OCI-LY3 (cell line): ENCODE measurements around the gene DDX39B.
A peak's percentile ranks its signal among the peaks of the same experiment; 100 is the strongest.

Experiments used
- H2AFZ ChIP-seq: fragments of 200-600, 300-600 bp; shearing (Covaris generic); 2 replicates; pipeline ENCODE4 v1.6.0; 2014; ENCODE audit warnings: antibody characterized with exemption, low read depth, low read length
- H3K27ac ChIP-seq: fragments of 200-600, 300-600 bp; sonication (generic); 2 replicates; pipeline ENCODE4 v1.5.1; 2014; ENCODE audit warnings: mild to moderate bottlenecking, low read length, moderate library complexity, mixed read lengths
- H3K27me3 ChIP-seq: fragments of 200-600, 300-600 bp; sonication (generic); 2 replicates; pipeline ENCODE4 v1.6.1; 2014; ENCODE audit warnings: low read depth, low read length, mixed read lengths
- H3K36me3 ChIP-seq: fragments of 200-600, 300-600 bp; sonication (generic); replicated peaks from 2 replicates; pipeline ENCODE3; 2014; ENCODE audit warnings: low read depth, low read length, mixed read lengths
- H3K4me1 ChIP-seq: fragments of 300-600, 200-600 bp; sonication (generic); 2 replicates; pipeline ENCODE4 v1.6.1; 2014; ENCODE audit warnings: low read length, mixed read lengths
- H3K4me2 ChIP-seq: fragments of 200-600, 300-600 bp; sonication (generic); 2 replicates; pipeline ENCODE4 v1.6.1; 2014; ENCODE audit warnings: low read length, mixed read lengths
- H3K4me3 ChIP-seq: fragments of 300-600, 200-600 bp; sonication (generic); 2 replicates; pipeline ENCODE4 v1.5.1; 2014; ENCODE audit warnings: antibody characterized with exemption, mild to moderate bottlenecking, low read length, moderate library complexity
- H3K79me2 ChIP-seq: fragments of 300-600, 200-600 bp; shearing (Covaris generic); 2 replicates; pipeline ENCODE4 v1.6.1; 2014; ENCODE audit warnings: mild to moderate bottlenecking, low read length, mixed read lengths
- H3K9ac ChIP-seq: fragments of 300-600, 200-600 bp; shearing (Covaris generic); 2 replicates; pipeline ENCODE4 v1.6.0; 2014; ENCODE audit warnings: mild to moderate bottlenecking, low read length, moderate library complexity
- H3K9me3 ChIP-seq: fragments of 200-600, 300-600 bp; shearing (Covaris generic); 2 replicates; pipeline ENCODE4 v1.6.1; 2014; ENCODE audit warnings: low read length, mixed read lengths; ENCODE audit not compliant: insufficient read depth
- H4K20me1 ChIP-seq: fragments of 200-600, 300-600 bp; sonication (generic); 2 replicates; pipeline ENCODE4 v1.6.1; 2016; ENCODE audit warnings: low read length, mixed read lengths; ENCODE audit not compliant: insufficient read depth
- CTCF ChIP-seq: fragments of 200-600, 300-600 bp; sonication (generic); IDR thresholded peaks from 2 replicates; pipeline ENCODE4 v1.5.1; 2014; ENCODE audit warnings: antibody characterized with exemption, low read length, low read depth
- EZH2phosphoT487 ChIP-seq: fragments of 200-600 bp; shearing (Covaris generic); IDR thresholded peaks from 2 replicates; pipeline ENCODE4 v1.6.1; 2018; ENCODE audit warnings: antibody characterized with exemption, mixed run types, low read depth

The DDX39B gene

GRCh38 chr6:31579119-31579505 lies 37.3 kb upstream of the DDX39B start:
- peak overlapping the region; percentile 94; the same call in 1 of the 2 replicates for H3K9ac ChIP-seq
- H3K27me3 ChIP-seq = no peaks in the 10 kb centered on the region
- peak overlapping the region; percentile 100 for H3K27ac ChIP-seq
- H3K9me3 ChIP-seq = no peaks in the 10 kb centered on the region
- TF ChIP-seq CTCF = no peak
- no peak for TF ChIP-seq EZH2phosphoT487
- peak overlapping the region; percentile 98 for H3K4me3 ChIP-seq
- H3K79me2 ChIP-seq = peaks cover 94% of the 10 kb centered on the region
- H3K4me1 ChIP-seq = peaks cover 44% of the 10 kb centered on the region
- peak overlapping the region; percentile 100 for H3K4me2 ChIP-seq
- peaks cover 26% of the 10 kb centered on the region for H4K20me1 ChIP-seq
- H2AFZ ChIP-seq = no peak overlapping the region
- H3K36me3 ChIP-seq = peaks cover 46% of the 10 kb centered on the region

- Histone ChIP-seq H3K27me3 (no peaks in the 10 kb centered on the region), H4K20me1 (peaks cover 26% of the 10 kb centered on the region), H3K27ac (peak overlapping the region; percentile 100), H3K4me1 (peaks cover 50% of the 10 kb centered on the region), H3K4me2 (peak overlapping the region; percentile 100), H3K79me2 (peaks cover 96% of the 10 kb centered on the region), H3K4me3 (peak overlapping the region; percentile 98), H2AFZ (no peak overlapping the region), H3K36me3 (peaks cover 50% of the 10 kb centered on the region), H3K9me3 (no peaks in the 10 kb centered on the region), H3K9ac (peak overlapping the region; percentile 92)
- TF ChIP-seq EZH2phosphoT487 (no peak), CTCF (no peak)
Observed at GRCh38 chr6:31578184-31579118, 36.6 kb upstream of the DDX39B start.

- H3K27ac ChIP-seq = peak overlapping the region; percentile 100
- H2AFZ ChIP-seq = no peak overlapping the region
- no peaks in the 10 kb centered on the region for H3K9me3 ChIP-seq
- H3K27me3 ChIP-seq = no peaks in the 10 kb centered on the region
- peaks cover 26% of the 10 kb centered on the region for H4K20me1 ChIP-seq
- no peak for TF ChIP-seq EZH2phosphoT487
- no peak for TF ChIP-seq CTCF
- H3K36me3 ChIP-seq = peaks cover 59% of the 10 kb centered on the region
- H3K4me3 ChIP-seq = peak overlapping the region; percentile 98
- H3K79me2 ChIP-seq = peaks cover 99% of the 10 kb centered on the region
- peaks cover 52% of the 10 kb centered on the region for H3K4me1 ChIP-seq
- H3K4me2 ChIP-seq = peak overlapping the region; percentile 100
- H3K9ac ChIP-seq = peak overlapping the region; percentile 92
Observed at GRCh38 chr6:31577579-31577966, 35.8 kb upstream of the DDX39B start.

GRCh38 chr6:31576897-31577578 lies 35.2 kb upstream of the DDX39B start:
- H3K36me3 ChIP-seq = peaks cover 61% of the 10 kb centered on the region
- no peak overlapping the region for H2AFZ ChIP-seq
- peaks cover 47% of the 10 kb centered on the region for H3K4me1 ChIP-seq
- no peaks in the 10 kb centered on the region for H3K27me3 ChIP-seq
- H3K4me2 ChIP-seq = peak overlapping the region; percentile 100
- peak overlapping the region; percentile 98 for H3K4me3 ChIP-seq
- peaks cover 26% of the 10 kb centered on the region for H4K20me1 ChIP-seq
- TF ChIP-seq CTCF (no peak), EZH2phosphoT487 (no peak)
- peak overlapping the region; percentile 92 for H3K9ac ChIP-seq
- H3K79me2 ChIP-seq = peaks cover 99% of the 10 kb centered on the region
- H3K27ac ChIP-seq = peak overlapping the region; percentile 100
- no peaks in the 10 kb centered on the region for H3K9me3 ChIP-seq
